Trophoblast cell (in vitro differentiated cells and primary cell): Measurements from ENCODE around the gene FSTL5.

ENCODE experiments used
- DNase-seq, 2 donors: peaks; one replicate each; pipeline ENCODE4 v3.0.0-alpha.2; 2016
- H2AFZ ChIP-seq: 2 replicates; pipeline ENCODE4 v1.6.1; 2013; ENCODE audit warnings: low read length, moderate library complexity, mild to moderate bottlenecking; ENCODE audit not compliant: insufficient read depth, poor library complexity
- H2AK5ac ChIP-seq: 2 replicates; pipeline ENCODE4 v1.6.1; 2013; ENCODE audit warnings: mild to moderate bottlenecking, low read length
- H2BK120ac ChIP-seq: 2 replicates; pipeline ENCODE4 v1.6.1; 2013; ENCODE audit warnings: low read length, mild to moderate bottlenecking, moderate library complexity; ENCODE audit not compliant: insufficient read depth, poor library complexity
- H2BK12ac ChIP-seq: 2 replicates; pipeline ENCODE4 v1.6.1; 2013; ENCODE audit warnings: mild to moderate bottlenecking, low read length, moderate library complexity
- H2BK5ac ChIP-seq: 2 replicates; pipeline ENCODE4 v1.6.1; 2013; ENCODE audit warnings: low read length, low read depth, moderate library complexity, mild to moderate bottlenecking; ENCODE audit not compliant: poor library complexity
- H3K14ac ChIP-seq: 2 replicates; pipeline ENCODE4 v1.6.1; 2013; ENCODE audit warnings: mild to moderate bottlenecking, low read length
- H3K18ac ChIP-seq: 2 replicates; pipeline ENCODE4 v1.6.1; 2013; ENCODE audit warnings: mild to moderate bottlenecking, low read length
- H3K23ac ChIP-seq: 2 replicates; pipeline ENCODE4 v1.6.1; 2013; ENCODE audit warnings: low read length
- H3K27ac ChIP-seq: 2 replicates; pipeline ENCODE4 v1.5.1; 2013; ENCODE audit warnings: low read depth, mild to moderate bottlenecking, inconsistent platforms, low read length, moderate library complexity
- H3K27me3 ChIP-seq: 2 replicates; pipeline ENCODE4 v1.6.1; 2013; ENCODE audit warnings: inconsistent platforms, mild to moderate bottlenecking, low read length, moderate library complexity; ENCODE audit not compliant: insufficient read depth
- H3K36me3 ChIP-seq, 2 experiments: 1 replicate in 1 of 2; 2 replicates in 1 of 2; pipeline ENCODE4 v1.6.1; 2013; ENCODE audit warnings: low read length in 2 of 2, mild to moderate bottlenecking in 2 of 2, moderate library complexity in 1 of 2; ENCODE audit not compliant: insufficient read depth in 2 of 2, control insufficient read depth in 1 of 2
- H3K4ac ChIP-seq: 2 replicates; pipeline ENCODE4 v1.6.1; 2013; ENCODE audit warnings: low read depth, mild to moderate bottlenecking, low read length, moderate library complexity
- H3K4me1 ChIP-seq, 2 experiments: 1 replicate in 1 of 2; 2 replicates in 1 of 2; pipeline ENCODE4 v1.6.1; 2013; ENCODE audit warnings: low read length in 2 of 2, mild to moderate bottlenecking in 2 of 2, moderate library complexity in 1 of 2; ENCODE audit not compliant: insufficient read depth in 2 of 2, control insufficient read depth in 1 of 2
- H3K4me2 ChIP-seq: 2 replicates; pipeline ENCODE4 v1.6.1; 2013; ENCODE audit warnings: inconsistent platforms, mild to moderate bottlenecking, low read length, moderate library complexity
- H3K4me3 ChIP-seq: 2 replicates; pipeline ENCODE4 v1.5.1; 2013; ENCODE audit warnings: mild to moderate bottlenecking, low read depth, low read length, inconsistent platforms
- H3K79me1 ChIP-seq: one replicate; pipeline ENCODE4 v1.6.1; 2013; ENCODE audit warnings: low read length
- H3K79me2 ChIP-seq: 2 replicates; pipeline ENCODE4 v1.6.1; 2013; ENCODE audit warnings: low read length, mild to moderate bottlenecking; ENCODE audit not compliant: control insufficient read depth, insufficient read depth, poor library complexity
- H3K9ac ChIP-seq: 2 replicates; pipeline ENCODE4 v1.6.1; 2013; ENCODE audit warnings: mild to moderate bottlenecking, low read length
- H3K9me3 ChIP-seq: 2 replicates; pipeline ENCODE4 v1.6.1; 2013; ENCODE audit warnings: low read depth, mild to moderate bottlenecking, control low read depth, inconsistent platforms, low read length; ENCODE audit not compliant: insufficient read depth
- H4K12ac ChIP-seq: 2 replicates; pipeline ENCODE4 v1.6.1; 2013; ENCODE audit warnings: low read depth, mild to moderate bottlenecking, low read length, moderate library complexity
- H4K8ac ChIP-seq: 2 replicates; pipeline ENCODE4 v1.6.1; 2013; ENCODE audit warnings: low read depth, mild to moderate bottlenecking, low read length, moderate library complexity
- H4K91ac ChIP-seq: one replicate; pipeline ENCODE4 v1.6.1; 2013; ENCODE audit warnings: low read depth, mild to moderate bottlenecking, low read length, moderate library complexity
- WGBS: extraction: QIAGEN DNeasy Blood & Tissue Kit; methylation state at CpG from one replicate; pipeline ENCODE4 v1.1.7; 2013; ENCODE audit warnings: missing lambda C conversion rate; ENCODE audit not compliant: insufficient read length, insufficient coverage; ENCODE audit errors: extremely low coverage; 5-methylcytosine and 5-hydroxymethylcytosine counted together

The FSTL5 gene

GRCh38 chr4:161342881-161343568 lies 820.8 kb downstream of the FSTL5 start:
- H3K9me3 ChIP-seq: no peaks in the 10 kb centered on the region
- no peak overlapping the region for H4K8ac ChIP-seq
- no peak overlapping the region for H2BK5ac ChIP-seq
- no peaks in the 10 kb centered on the region for H3K79me2 ChIP-seq
- H3K4me1 ChIP-seq: no peaks in the 10 kb centered on the region
- H3K14ac ChIP-seq: no peak overlapping the region
- H3K27me3 ChIP-seq: no peaks in the 10 kb centered on the region
- no peak overlapping the region for H2AK5ac ChIP-seq
- no CpG with 5 or more reads among the region's 6 CpGs for WGBS
- H3K4ac ChIP-seq: no peak overlapping the region
- H3K27ac ChIP-seq: no peak overlapping the region
- no peak overlapping the region for H2BK12ac ChIP-seq
- H3K9ac ChIP-seq: no peak overlapping the region
- no peaks in the 10 kb centered on the region for H3K36me3 ChIP-seq
- no peaks in the 10 kb centered on the region for H3K79me1 ChIP-seq
- no peak overlapping the region for H4K12ac ChIP-seq
- no peak overlapping the region for H2BK120ac ChIP-seq
- H3K4me2 ChIP-seq: no peak overlapping the region
- no peak overlapping the region for H3K4me3 ChIP-seq
- H4K91ac ChIP-seq: no peak overlapping the region
- no peak overlapping the region for H3K23ac ChIP-seq
- no peak overlapping the region for H3K18ac ChIP-seq
- no peak overlapping the region for H2AFZ ChIP-seq
- no peak for DNase-seq

DNA sequence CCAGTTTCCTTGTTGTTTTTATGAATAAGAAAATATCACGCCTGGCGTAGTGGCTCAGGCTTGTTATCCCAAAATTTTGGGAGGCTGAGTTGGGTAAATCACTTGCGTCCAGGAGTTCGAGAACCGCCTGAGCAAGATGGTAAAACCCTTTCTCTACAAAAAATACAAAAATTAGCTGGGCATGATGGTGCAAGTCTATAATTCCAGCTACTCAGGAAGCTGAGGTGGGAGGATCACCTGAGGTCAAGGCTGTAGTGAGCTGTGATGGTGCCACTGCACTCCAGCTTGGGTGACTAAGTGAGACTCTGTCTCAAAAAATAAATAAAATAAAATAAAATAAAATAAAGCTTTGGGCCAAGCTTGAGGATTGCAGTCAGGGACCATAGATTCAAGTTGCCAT lies 827.2 kb downstream of the FSTL5 start:
- Histone ChIP-seq H2BK5ac (no peak overlapping the region), H2AFZ (no peak overlapping the region), H3K4me2 (no peak overlapping the region), H4K12ac (no peak overlapping the region), H3K27ac (no peak overlapping the region), H3K9me3 (no peaks in the 10 kb centered on the region), H3K36me3 (no peaks in the 10 kb centered on the region), H2AK5ac (no peak overlapping the region), H3K23ac (no peak overlapping the region), H4K91ac (no peak overlapping the region), H3K4me3 (no peak overlapping the region), H3K27me3 (no peaks in the 10 kb centered on the region), H2BK120ac (no peak overlapping the region), H4K8ac (no peak overlapping the region), H3K14ac (no peak overlapping the region), H3K79me2 (no peaks in the 10 kb centered on the region), H2BK12ac (no peak overlapping the region), H3K4ac (no peak overlapping the region), H3K4me1 (no peaks in the 10 kb centered on the region), H3K79me1 (no peaks in the 10 kb centered on the region), H3K9ac (no peak overlapping the region), H3K18ac (no peak overlapping the region)
- DNase-seq: no peak
- no CpG with 5 or more reads among the region's 5 CpGs for WGBS

DNA sequence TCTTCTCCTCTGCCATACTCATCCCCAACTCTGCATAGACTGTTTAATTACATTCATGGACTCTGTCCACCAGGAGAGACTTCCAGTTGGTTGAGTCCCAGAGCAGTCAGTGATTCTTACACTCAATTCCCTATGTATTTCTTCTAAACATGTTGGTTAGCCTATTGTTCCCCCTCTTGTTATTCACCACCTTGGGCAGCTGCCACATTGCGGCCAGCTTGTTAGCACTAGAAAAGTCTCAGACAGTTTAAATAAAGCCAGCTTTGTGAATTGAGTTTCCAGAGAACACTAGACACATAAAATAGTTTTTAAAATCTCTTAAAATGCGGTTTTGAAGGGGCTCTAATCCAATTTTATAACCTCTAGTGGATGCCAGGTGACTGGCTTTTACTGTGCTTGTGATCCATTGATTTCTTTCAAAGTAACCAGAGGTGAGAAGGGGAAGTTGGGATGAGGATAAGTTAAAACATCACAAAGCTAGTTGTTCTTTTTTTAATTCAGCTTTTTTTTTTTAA lies 827.7 kb downstream of the FSTL5 start:
- no peak overlapping the region for H2AK5ac ChIP-seq
- no peaks in the 10 kb centered on the region for H3K79me2 ChIP-seq
- H3K4me2 ChIP-seq: no peak overlapping the region
- H3K9ac ChIP-seq: no peak overlapping the region
- no peak overlapping the region for H3K27ac ChIP-seq
- no peak overlapping the region for H4K12ac ChIP-seq
- no peak overlapping the region for H3K4me3 ChIP-seq
- no peaks in the 10 kb centered on the region for H3K27me3 ChIP-seq
- H2BK12ac ChIP-seq: no peak overlapping the region
- no peak overlapping the region for H2BK120ac ChIP-seq
- H3K9me3 ChIP-seq: no peaks in the 10 kb centered on the region
- H3K14ac ChIP-seq: no peak overlapping the region
- no peak overlapping the region for H4K91ac ChIP-seq
- H3K23ac ChIP-seq: no peak overlapping the region
- H3K4me1 ChIP-seq: no peaks in the 10 kb centered on the region
- H2BK5ac ChIP-seq: no peak overlapping the region
- DNase-seq: no peak
- no peak overlapping the region for H3K18ac ChIP-seq
- no peaks in the 10 kb centered on the region for H3K79me1 ChIP-seq
- no peak overlapping the region for H3K4ac ChIP-seq
- H3K36me3 ChIP-seq: no peaks in the 10 kb centered on the region
- H2AFZ ChIP-seq: no peak overlapping the region
- H4K8ac ChIP-seq: no peak overlapping the region
- no CpG with 5 or more reads among the region's 2 CpGs for WGBS
